NB4 (cell line): ENCODE measurements around the gene PPCDC.

ENCODE experiments used
- CTCF ChIP-seq: IDR thresholded peaks from one replicate; pipeline ENCODE4 v1.5.1; 2012; ENCODE audit warnings: low read depth, low read length
- MAX ChIP-seq: IDR thresholded peaks from 2 replicates; pipeline ENCODE4 v1.6.1; 2011; ENCODE audit warnings: low read depth, low read length
- MYC ChIP-seq: IDR thresholded peaks from 2 replicates; pipeline ENCODE4 v1.6.1; 2011; ENCODE audit warnings: low read depth, low read length
- POLR2A ChIP-seq: IDR thresholded peaks from 2 replicates; pipeline ENCODE4 v1.6.1; 2011; ENCODE audit warnings: mild to moderate bottlenecking; ENCODE audit not compliant: insufficient read length; ENCODE audit errors: extremely low read depth

GRCh38 chr15:74992619-74993018, 30.8 kb upstream of the PPCDC start:
- TF ChIP-seq CTCF, result no peak
- no peak for TF ChIP-seq POLR2A
- no peak for TF ChIP-seq MAX
- TF ChIP-seq MYC, result no peak
